ENCODE measurements around the gene MAGEA9.
"Not testable (repeated sequence)": the region's sequence is repeated elsewhere in the genome, so short reads cannot be mapped to it uniquely, and the experiment has no call there.

Gene MAGEA9, protein sequence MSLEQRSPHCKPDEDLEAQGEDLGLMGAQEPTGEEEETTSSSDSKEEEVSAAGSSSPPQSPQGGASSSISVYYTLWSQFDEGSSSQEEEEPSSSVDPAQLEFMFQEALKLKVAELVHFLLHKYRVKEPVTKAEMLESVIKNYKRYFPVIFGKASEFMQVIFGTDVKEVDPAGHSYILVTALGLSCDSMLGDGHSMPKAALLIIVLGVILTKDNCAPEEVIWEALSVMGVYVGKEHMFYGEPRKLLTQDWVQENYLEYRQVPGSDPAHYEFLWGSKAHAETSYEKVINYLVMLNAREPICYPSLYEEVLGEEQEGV

DNA sequence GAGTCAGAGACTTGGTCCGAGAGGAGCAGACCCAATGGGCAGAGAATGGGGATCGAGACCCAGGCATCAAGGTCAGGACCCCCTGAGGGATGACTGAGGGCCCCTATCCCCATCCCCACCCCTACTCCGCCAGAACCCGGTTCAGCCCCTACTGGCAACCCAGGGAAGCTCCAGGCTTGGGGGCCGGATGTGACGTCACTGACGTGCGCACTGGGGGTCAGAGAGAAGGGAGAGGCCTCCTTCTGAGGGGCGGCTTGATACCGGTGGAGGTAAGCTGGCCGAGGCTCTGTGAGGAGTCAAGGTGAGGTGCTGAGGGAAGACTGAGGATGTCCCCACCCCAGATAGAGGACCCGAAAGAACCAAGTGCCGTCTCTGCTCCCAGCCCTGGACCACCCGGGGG lies at the start of gene MAGEA9:
Gene MAGEA9 (plus strand): TSS at position 204 of the 400 bp plus-strand sequence. CDS start 4,281 bp downstream, outside the sequence.
- DNase-seq (ENCODE audit: low read depth in 2 of 2) = not testable (repeated sequence)

DNA sequence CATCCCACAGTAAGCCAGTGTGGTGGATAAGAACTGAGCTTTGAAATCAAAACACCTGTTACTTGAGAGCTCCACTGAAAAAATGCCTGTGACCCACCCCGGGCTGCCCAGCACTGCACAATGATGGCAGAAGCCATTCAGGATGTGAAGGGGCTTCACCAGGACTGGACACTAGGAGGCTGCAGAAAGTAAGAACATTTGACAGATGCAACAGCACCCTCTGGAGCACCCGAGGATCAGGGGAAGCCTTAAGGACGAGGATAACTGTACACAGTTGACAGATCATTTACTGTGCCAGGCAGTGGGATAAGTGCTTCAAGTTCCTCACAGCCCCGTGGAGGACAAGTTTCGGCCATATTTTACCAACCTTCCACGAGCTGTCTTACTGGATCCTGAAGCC lies 39.5 kb upstream of the MAGEA9 start:
- not testable (repeated sequence) for DNase-seq (ENCODE audit: low read depth in 2 of 2)

GRCh38 chrX:149746390-149747007 lies 35.2 kb upstream of the MAGEA9 start:
- not testable (repeated sequence) for DNase-seq (ENCODE audit: low read depth in 2 of 2)

- no peak for DNase-seq (ENCODE audit: low read depth in 2 of 2)
Measured at GRCh38 chrX:149757206-149758067, 24.3 kb upstream of the MAGEA9 start.

DNA sequence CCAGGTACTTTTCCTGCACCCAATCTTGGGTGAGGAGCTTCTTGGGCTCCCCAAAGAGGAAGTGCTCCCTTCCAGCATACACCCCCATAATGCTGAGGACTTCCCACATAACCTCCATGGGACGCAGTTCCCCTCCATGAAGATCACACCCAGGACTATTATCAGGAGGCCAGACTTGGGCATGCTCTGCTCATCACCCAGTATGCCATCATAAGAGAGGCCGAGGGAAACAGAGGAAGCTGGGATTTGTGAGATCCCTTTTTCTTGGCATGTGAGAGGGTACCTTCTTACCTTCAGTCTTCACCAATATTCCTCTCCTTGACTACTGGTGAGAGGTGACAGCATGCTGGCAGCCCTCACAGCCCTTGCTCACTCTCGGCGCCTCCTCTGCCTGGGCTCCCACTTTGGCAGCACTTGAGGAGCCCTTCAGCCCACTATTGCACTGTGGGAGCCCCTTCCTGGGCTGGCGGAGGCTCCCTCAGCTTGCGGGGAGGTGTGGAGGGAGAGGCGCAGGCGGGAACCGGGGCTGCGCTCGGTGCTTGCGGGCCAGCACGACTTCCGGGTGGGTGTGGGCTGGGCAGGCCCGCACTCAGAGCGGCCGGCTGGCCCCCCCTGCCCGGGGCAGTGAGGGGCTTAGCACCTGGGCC lies 23.5 kb upstream of the MAGEA9 start:
- no peak for DNase-seq (ENCODE audit: low read depth in 2 of 2)

- DNase-seq (ENCODE audit: low read depth in 2 of 2) = not testable (repeated sequence)
Measured at GRCh38 chrX:149758715-149759078, 23.0 kb upstream of the MAGEA9 start.

GRCh38 chrX:149759824-149760223 lies 21.9 kb upstream of the MAGEA9 start:
- DNase-seq (ENCODE audit: low read depth in 2 of 2) = no peak

GRCh38 chrX:149760965-149761364 lies 20.8 kb upstream of the MAGEA9 start:
- no peak for DNase-seq (ENCODE audit: low read depth in 2 of 2)

GRCh38 chrX:149761858-149762674 lies 19.7 kb upstream of the MAGEA9 start:
- DNase-seq (ENCODE audit: low read depth in 2 of 2) = not testable (repeated sequence)

GRCh38 chrX:149762696-149763614 lies 18.8 kb upstream of the MAGEA9 start:
- DNase-seq (ENCODE audit: low read depth in 2 of 2) = no peak

GRCh38 chrX:149770344-149770743 lies 11.4 kb upstream of the MAGEA9 start:
- DNase-seq (ENCODE audit: low read depth in 2 of 2) = not testable (repeated sequence)

- DNase-seq (ENCODE audit: low read depth in 2 of 2) = not testable (repeated sequence)
Measured at GRCh38 chrX:149773026-149773425, 8.7 kb upstream of the MAGEA9 start.

DNA sequence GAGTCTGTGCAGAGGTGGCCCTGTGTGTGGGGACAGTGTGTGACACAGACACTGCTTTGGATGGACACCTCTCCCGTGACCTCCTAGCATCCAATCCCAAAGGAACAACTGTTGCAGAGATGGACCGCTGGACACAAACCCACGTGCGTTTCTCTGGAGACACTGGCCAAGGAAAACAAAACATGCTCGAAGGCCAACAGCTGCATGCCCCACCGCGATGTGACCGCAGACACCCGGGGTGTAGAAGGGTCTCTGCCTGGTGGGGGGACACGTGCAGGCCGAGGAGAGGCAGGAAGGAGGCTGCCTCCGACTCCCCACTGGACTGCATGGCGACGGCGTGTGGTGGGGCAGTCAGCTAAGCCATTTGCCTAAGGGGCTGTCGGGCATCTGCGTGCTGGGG lies 8.0 kb upstream of the MAGEA9 start, which contains the start of gene HSFX1:
Gene HSFX1 (plus strand): TSS at position 301 of the 400 bp plus-strand sequence. CDS start 614 bp downstream, outside the sequence.
- not testable (repeated sequence) for DNase-seq (ENCODE audit: low read depth in 2 of 2)

GRCh38 chrX:149777999-149778398 lies 3.7 kb upstream of the MAGEA9 start:
- DNase-seq (ENCODE audit: low read depth in 2 of 2) = not testable (repeated sequence)

- DNase-seq (ENCODE audit: low read depth in 2 of 2) = not testable (repeated sequence)
Measured at GRCh38 chrX:149795531-149795930, 13.8 kb downstream of the MAGEA9 start.

DNA sequence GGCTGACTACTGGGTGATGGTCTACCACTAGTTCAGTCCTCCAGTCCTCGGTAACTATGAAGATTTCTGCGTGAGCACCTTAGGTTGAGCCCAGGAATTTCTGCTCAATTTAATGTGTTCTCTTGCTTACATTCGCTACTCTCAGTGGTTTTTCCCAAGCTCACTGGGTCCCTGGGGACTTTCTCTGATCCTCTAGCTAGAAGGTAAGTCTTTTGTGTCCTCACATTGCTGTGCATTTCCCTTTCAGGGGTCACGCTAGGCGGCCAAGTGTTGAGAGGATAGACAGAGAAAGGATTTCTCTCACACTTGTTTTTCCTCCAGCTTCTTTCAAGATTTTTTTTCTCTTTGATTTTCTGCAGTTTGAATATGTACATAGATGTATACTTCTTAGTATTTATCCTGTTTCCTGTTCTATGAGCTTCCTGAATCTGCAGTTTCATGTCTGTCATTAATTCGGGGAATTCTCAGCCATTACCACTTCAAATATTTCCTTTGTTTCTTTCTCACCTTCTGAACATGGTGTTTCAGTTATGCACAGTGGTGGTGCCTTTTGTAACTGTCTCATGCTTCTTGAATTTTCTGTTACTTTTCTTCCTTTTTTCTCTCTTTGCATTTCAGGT lies 17.5 kb downstream of the MAGEA9 start:
- no peak for DNase-seq (ENCODE audit: low read depth in 2 of 2)

DNA sequence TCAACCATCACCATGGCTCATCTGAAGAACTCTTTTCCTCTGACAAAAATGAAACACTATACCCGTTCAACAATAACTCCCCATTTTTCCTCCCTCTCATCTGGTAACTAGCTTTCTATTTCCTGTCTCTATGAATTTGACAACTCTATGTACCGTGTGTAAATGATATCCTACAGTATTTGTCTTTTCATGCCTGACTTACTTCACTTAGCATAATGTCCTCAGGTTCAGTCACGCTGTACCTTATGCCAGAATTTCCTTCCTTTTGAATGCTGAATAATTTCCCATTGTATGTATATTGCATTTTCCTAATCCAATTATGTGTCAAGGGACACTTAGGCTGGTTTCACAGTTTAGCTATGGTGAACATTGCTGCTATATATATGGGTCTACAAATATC lies 18.2 kb downstream of the MAGEA9 start:
- no peak for DNase-seq (ENCODE audit: low read depth in 2 of 2)

DNA sequence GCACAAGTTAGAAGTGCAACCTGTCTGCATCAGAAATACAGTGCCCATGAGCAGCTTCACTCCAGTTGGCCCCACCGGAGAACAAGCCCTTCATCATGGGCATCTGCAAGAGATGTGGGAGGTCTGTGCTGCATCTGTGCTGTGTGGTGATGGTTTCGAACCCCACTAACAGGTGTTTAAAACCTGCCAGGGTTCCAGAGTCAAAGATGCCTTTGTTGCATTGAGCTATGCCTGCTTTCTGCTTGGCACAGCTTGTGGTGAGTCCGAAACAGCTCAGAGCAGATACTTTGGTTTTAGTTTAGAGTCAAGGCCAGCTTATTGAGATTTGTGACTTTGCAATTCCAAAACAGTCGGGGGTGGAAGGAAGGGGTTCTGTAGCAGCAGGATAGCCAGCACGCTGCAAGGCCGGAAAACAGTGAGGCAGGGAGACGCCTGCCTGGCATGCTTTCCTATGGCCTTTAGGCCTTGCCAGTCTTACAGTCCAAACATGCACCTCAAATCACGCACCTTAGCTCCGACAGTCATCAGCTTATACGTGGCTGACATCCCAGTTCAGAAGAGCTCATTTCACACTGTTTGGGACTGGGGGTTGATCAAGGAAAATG lies 21.8 kb downstream of the MAGEA9 start:
- no peak for DNase-seq (ENCODE audit: low read depth in 2 of 2)

DNA sequence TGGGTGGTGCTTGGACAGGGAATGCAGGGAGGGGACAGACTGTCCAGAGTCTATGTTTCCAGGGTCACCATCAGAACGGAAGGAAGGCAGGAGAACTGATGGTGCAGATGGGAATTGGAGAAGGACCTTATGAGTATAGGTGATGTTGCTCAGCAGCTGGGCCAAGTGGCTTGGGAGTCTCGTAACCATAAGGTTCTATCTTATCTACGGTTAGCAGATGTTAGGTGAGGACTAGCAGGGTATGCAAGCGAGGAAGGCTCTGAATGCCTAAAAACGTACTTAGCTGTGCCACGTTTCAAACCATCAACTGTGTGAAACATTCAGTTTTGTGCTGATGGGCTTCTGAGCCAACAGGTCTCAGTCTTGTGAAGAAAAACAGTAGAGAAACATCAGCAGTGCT lies 22.4 kb downstream of the MAGEA9 start:
- DNase-seq (ENCODE audit: low read depth in 2 of 2) = no peak

Data from activated CD8-positive, alpha-beta memory T cell treated with anti-CD3 and anti-CD28 coated beads for 4 hours (primary cell).